GM12878 (cell line): ENCODE measurements around the gene DENND6A. TPM values are rescaled to one million over a fixed set of nuclear protein-coding genes. Genes with fewer than 3 reads are reported as not detected.
A peak's percentile ranks its signal among the peaks of the same experiment; 100 is the strongest.

Experiments
- ASH2L ChIP-seq: fragments of 300-600, 200-600 bp; sonication (generic); IDR thresholded peaks from 2 replicates; pipeline ENCODE4 v1.6.1; 2017; ENCODE audit warnings: low read depth, mild to moderate bottlenecking, borderline replicate concordance
- CBFB ChIP-seq: IDR thresholded peaks from 2 replicates; pipeline ENCODE4 v1.6.1; 2016; ENCODE audit warnings: antibody characterized with exemption, low read depth
- DPF2 ChIP-seq: fragments of 450-650 bp; IDR thresholded peaks from 2 replicates; pipeline ENCODE4 v1.6.1; 2017; ENCODE audit warnings: mild to moderate bottlenecking
- FOXM1 ChIP-seq: IDR thresholded peaks from 2 replicates; pipeline ENCODE4 v1.6.1; 2012; ENCODE audit warnings: low read depth, mild to moderate bottlenecking, inconsistent platforms, low read length, moderate library complexity
- IKZF2 ChIP-seq, 2 experiments: fragments of 450-650 bp; IDR thresholded peaks; 2 replicates each; pipeline ENCODE4 v1.6.1; 2017; ENCODE audit warnings: mild to moderate bottlenecking in 2 of 2, moderate library complexity in 2 of 2
- RAD21 ChIP-seq: IDR thresholded peaks from 2 replicates; pipeline ENCODE4 v1.6.1; 2011; ENCODE audit warnings: mild to moderate bottlenecking, low read depth, low read length, moderate library complexity; ENCODE audit not compliant: insufficient read depth
- polyA plus RNA-seq, 11 experiments: library from polyadenylated mRNA; depleted of rRNA in 4 of 11; unstranded in 6 of 11; stranded (reverse) in 5 of 11; fragments of >200 nt; fragmentation: Nextera tagmentation in 4 of 11; fragmentation: Illumina TruSeq in 1 of 11; extraction: Ambion mirVana in 4 of 11; extraction: Trizol in 1 of 11; gene quantifications; 1 replicate in 1 of 11; 2 replicates in 10 of 11; pipeline versions ENCODE4 v1.2.1 to v1.2.3, GENCODE V29; 2011 to 2016; ENCODE audit warnings: inconsistent platforms in 2 of 11, missing spikeins in 2 of 11, low read depth in 1 of 11
- total RNA-seq, 4 experiments: library from RNA; depleted of rRNA in 3 of 4; stranded (reverse); fragments of >200 nt in 3 of 4; fragmentation: Illumina TruSeq in 1 of 4; extraction: Trizol in 1 of 4; gene quantifications; 2 replicates each; pipeline versions ENCODE4 v1.2.1 to v1.2.3, GENCODE V29; 2013 to 2021
- TF ChIP-seq, protein P1 (sequence below), 3 experiments: IDR thresholded peaks in 2 of 3; conservative IDR thresholded peaks in 1 of 3; 2 replicates each; pipeline ENCODE4 v1.5.1; 2011; ENCODE audit warnings: low read depth in 3 of 3, low read length in 3 of 3, mild to moderate bottlenecking in 3 of 3, control low read depth in 2 of 3, moderate library complexity in 2 of 3, inconsistent platforms in 1 of 3, mixed read lengths in 1 of 3; ENCODE audit not compliant: control insufficient read depth in 2 of 3, insufficient read depth in 1 of 3; ENCODE audit errors: extremely low read depth in 1 of 3
- TF ChIP-seq, protein P2 (sequence below): fragments of 450-650 bp; IDR thresholded peaks from 2 replicates; pipeline ENCODE4 v1.6.1; 2016; ENCODE audit warnings: mild to moderate bottlenecking
- TF ChIP-seq, protein P3 (sequence below): IDR thresholded peaks from 2 replicates; pipeline ENCODE4 v1.6.1; 2012; ENCODE audit warnings: improper control_type of control experiment, low read depth, low read length; ENCODE audit not compliant: insufficient replicate concordance
- TF ChIP-seq, protein P4 (sequence below): fragments of 450-650 bp; formaldehyde crosslinking; IDR thresholded peaks from 2 replicates; pipeline ENCODE4 v1.5.0; 2022; ENCODE audit warnings: mild to moderate bottlenecking, missing genetic modification characterization
- TF ChIP-seq, protein P5 (sequence below): fragments of 450-650 bp; conservative IDR thresholded peaks from 2 replicates; pipeline ENCODE4 v1.6.1; 2017; ENCODE audit warnings: mild to moderate bottlenecking, moderate library complexity

DENND6A gene
- total and polyA plus RNA-seq, 10 of the 15 experiments (the other 5 are each of a cell fraction or from before 2014, with no cell fraction given) = 1.8 to 15.3 (median 10.3) TPM

DNA sequence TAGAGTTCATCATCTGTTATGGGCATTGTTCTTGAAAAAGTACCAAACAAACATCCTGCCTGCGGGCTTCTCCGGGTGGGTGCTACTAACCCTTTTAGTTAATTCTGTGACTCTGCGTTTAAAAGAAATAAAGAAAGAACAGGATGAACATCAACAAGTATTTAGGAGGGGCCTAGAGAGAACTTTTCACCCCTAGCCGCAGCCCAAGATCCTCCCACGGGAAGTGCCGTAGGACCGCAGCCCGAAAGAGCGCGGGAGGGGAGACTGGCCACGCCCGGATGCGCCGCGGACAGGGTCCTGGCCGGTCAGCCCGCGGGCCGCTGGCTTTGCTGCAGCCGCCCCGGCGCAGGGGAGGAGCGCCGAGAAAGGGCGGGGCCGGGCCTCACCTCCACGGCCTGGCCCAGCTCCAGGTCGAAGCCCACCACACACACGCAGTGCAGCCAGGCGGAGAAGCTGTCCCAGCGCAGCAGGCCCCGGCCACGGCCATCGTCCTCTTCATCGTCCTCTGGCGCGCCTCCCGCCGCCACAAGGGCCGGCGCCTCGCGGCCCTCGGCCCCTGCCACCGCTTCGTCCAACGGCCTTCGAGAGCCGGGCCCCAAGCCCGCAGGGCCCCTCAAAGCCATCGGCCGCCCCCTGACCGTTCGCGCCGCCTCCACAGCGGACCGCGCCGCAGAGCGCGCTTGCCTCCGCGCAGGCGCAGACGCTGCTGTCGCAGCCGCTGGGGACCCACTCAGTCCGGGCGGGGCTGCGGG is at the start of gene DENND6A (continued):
- TF ChIP-seq, protein P1, sequence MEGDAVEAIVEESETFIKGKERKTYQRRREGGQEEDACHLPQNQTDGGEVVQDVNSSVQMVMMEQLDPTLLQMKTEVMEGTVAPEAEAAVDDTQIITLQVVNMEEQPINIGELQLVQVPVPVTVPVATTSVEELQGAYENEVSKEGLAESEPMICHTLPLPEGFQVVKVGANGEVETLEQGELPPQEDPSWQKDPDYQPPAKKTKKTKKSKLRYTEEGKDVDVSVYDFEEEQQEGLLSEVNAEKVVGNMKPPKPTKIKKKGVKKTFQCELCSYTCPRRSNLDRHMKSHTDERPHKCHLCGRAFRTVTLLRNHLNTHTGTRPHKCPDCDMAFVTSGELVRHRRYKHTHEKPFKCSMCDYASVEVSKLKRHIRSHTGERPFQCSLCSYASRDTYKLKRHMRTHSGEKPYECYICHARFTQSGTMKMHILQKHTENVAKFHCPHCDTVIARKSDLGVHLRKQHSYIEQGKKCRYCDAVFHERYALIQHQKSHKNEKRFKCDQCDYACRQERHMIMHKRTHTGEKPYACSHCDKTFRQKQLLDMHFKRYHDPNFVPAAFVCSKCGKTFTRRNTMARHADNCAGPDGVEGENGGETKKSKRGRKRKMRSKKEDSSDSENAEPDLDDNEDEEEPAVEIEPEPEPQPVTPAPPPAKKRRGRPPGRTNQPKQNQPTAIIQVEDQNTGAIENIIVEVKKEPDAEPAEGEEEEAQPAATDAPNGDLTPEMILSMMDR (IDR thresholded peaks at IDR 0.05 in 2 of 3, conservative IDR thresholded peaks at IDR 0.05 in 1 of 3; ENCODE audit: control insufficient read depth in 2 of 3, extremely low read depth in 1 of 3, insufficient read depth in 1 of 3, low read depth in 3 of 3, low read length in 3 of 3) = no peak
- TF ChIP-seq, protein P2, sequence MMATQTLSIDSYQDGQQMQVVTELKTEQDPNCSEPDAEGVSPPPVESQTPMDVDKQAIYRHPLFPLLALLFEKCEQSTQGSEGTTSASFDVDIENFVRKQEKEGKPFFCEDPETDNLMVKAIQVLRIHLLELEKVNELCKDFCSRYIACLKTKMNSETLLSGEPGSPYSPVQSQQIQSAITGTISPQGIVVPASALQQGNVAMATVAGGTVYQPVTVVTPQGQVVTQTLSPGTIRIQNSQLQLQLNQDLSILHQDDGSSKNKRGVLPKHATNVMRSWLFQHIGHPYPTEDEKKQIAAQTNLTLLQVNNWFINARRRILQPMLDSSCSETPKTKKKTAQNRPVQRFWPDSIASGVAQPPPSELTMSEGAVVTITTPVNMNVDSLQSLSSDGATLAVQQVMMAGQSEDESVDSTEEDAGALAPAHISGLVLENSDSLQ = no peak
- TF ChIP-seq DPF2 = peak; percentile 97
- TF ChIP-seq ASH2L = no peak
- TF ChIP-seq IKZF2 (IDR thresholded peaks at IDR 0.05) = peak; percentile 25 to 34; a peak in 2 of 4 replicates
- TF ChIP-seq, protein P3, sequence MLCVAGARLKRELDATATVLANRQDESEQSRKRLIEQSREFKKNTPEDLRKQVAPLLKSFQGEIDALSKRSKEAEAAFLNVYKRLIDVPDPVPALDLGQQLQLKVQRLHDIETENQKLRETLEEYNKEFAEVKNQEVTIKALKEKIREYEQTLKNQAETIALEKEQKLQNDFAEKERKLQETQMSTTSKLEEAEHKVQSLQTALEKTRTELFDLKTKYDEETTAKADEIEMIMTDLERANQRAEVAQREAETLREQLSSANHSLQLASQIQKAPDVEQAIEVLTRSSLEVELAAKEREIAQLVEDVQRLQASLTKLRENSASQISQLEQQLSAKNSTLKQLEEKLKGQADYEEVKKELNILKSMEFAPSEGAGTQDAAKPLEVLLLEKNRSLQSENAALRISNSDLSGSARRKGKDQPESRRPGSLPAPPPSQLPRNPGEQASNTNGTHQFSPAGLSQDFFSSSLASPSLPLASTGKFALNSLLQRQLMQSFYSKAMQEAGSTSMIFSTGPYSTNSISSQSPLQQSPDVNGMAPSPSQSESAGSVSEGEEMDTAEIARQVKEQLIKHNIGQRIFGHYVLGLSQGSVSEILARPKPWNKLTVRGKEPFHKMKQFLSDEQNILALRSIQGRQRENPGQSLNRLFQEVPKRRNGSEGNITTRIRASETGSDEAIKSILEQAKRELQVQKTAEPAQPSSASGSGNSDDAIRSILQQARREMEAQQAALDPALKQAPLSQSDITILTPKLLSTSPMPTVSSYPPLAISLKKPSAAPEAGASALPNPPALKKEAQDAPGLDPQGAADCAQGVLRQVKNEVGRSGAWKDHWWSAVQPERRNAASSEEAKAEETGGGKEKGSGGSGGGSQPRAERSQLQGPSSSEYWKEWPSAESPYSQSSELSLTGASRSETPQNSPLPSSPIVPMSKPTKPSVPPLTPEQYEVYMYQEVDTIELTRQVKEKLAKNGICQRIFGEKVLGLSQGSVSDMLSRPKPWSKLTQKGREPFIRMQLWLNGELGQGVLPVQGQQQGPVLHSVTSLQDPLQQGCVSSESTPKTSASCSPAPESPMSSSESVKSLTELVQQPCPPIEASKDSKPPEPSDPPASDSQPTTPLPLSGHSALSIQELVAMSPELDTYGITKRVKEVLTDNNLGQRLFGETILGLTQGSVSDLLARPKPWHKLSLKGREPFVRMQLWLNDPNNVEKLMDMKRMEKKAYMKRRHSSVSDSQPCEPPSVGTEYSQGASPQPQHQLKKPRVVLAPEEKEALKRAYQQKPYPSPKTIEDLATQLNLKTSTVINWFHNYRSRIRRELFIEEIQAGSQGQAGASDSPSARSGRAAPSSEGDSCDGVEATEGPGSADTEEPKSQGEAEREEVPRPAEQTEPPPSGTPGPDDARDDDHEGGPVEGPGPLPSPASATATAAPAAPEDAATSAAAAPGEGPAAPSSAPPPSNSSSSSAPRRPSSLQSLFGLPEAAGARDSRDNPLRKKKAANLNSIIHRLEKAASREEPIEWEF = no peak
- 0 out of 2 replicates have a peak, but pooled peaks have one; percentile 19 for TF ChIP-seq CBFB
- TF ChIP-seq, protein P4, sequence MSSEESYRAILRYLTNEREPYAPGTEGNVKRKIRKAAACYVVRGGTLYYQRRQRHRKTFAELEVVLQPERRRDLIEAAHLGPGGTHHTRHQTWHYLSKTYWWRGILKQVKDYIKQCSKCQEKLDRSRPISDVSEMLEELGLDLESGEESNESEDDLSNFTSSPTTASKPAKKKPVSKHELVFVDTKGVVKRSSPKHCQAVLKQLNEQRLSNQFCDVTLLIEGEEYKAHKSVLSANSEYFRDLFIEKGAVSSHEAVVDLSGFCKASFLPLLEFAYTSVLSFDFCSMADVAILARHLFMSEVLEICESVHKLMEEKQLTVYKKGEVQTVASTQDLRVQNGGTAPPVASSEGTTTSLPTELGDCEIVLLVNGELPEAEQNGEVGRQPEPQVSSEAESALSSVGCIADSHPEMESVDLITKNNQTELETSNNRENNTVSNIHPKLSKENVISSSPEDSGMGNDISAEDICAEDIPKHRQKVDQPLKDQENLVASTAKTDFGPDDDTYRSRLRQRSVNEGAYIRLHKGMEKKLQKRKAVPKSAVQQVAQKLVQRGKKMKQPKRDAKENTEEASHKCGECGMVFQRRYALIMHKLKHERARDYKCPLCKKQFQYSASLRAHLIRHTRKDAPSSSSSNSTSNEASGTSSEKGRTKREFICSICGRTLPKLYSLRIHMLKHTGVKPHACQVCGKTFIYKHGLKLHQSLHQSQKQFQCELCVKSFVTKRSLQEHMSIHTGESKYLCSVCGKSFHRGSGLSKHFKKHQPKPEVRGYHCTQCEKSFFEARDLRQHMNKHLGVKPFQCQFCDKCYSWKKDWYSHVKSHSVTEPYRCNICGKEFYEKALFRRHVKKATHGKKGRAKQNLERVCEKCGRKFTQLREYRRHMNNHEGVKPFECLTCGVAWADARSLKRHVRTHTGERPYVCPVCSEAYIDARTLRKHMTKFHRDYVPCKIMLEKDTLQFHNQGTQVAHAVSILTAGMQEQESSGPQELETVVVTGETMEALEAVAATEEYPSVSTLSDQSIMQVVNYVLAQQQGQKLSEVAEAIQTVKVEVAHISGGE = peak; percentile 68
- no peak for TF ChIP-seq RAD21
- TF ChIP-seq, protein P5, sequence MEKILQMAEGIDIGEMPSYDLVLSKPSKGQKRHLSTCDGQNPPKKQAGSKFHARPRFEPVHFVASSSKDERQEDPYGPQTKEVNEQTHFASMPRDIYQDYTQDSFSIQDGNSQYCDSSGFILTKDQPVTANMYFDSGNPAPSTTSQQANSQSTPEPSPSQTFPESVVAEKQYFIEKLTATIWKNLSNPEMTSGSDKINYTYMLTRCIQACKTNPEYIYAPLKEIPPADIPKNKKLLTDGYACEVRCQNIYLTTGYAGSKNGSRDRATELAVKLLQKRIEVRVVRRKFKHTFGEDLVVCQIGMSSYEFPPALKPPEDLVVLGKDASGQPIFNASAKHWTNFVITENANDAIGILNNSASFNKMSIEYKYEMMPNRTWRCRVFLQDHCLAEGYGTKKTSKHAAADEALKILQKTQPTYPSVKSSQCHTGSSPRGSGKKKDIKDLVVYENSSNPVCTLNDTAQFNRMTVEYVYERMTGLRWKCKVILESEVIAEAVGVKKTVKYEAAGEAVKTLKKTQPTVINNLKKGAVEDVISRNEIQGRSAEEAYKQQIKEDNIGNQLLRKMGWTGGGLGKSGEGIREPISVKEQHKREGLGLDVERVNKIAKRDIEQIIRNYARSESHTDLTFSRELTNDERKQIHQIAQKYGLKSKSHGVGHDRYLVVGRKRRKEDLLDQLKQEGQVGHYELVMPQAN = peak; percentile 86
- no peak for TF ChIP-seq FOXM1
